NT2/D1 (cell line): Measurements from ENCODE around the gene VRK1.

ENCODE experiments used
- DNase-seq: peaks from one replicate; pipeline ENCODE4 v3.0.0-alpha.2; 2011; ENCODE audit warnings: low read depth, low spot score
- H3K27me3 ChIP-seq: 2 replicates; pipeline ENCODE4 v1.6.0; 2011; ENCODE audit warnings: mild to moderate bottlenecking; ENCODE audit not compliant: insufficient read length, insufficient read depth
- H3K36me3 ChIP-seq: 2 replicates; pipeline ENCODE4 v1.6.1; 2011; ENCODE audit warnings: mild to moderate bottlenecking, low read length, mixed read lengths; ENCODE audit not compliant: insufficient read depth, insufficient read length
- H3K4me1 ChIP-seq: 2 replicates; pipeline ENCODE4 v1.5.1; 2011; ENCODE audit not compliant: insufficient read depth, insufficient read length
- H3K4me3 ChIP-seq: 2 replicates; pipeline ENCODE4 v1.5.1; 2011; ENCODE audit warnings: low read depth; ENCODE audit not compliant: insufficient read length
- H3K9ac ChIP-seq: 2 replicates; pipeline ENCODE4 v1.6.0; 2011; ENCODE audit warnings: low read depth; ENCODE audit not compliant: insufficient read length
- H3K9me3 ChIP-seq: 2 replicates; pipeline ENCODE4 v1.5.1; 2011; ENCODE audit warnings: mild to moderate bottlenecking, low read length; ENCODE audit not compliant: insufficient read depth
- SUZ12 ChIP-seq: IDR thresholded peaks from 2 replicates; pipeline ENCODE4 v1.6.1; 2011; ENCODE audit not compliant: insufficient read length, insufficient read depth; ENCODE audit errors: extremely low read depth
- YY1 ChIP-seq: IDR thresholded peaks from 2 replicates; pipeline ENCODE4 v1.6.1; 2011; ENCODE audit not compliant: insufficient read length, insufficient read depth
- ZNF274 ChIP-seq: IDR thresholded peaks from 2 replicates; pipeline ENCODE4 v1.6.1; 2011; ENCODE audit warnings: mild to moderate bottlenecking, low read depth, low read length

The VRK1 gene

GRCh38 chr14:96929950-96930349, 132.8 kb downstream of the VRK1 start:
- Histone ChIP-seq H3K36me3 (no peaks in the 10 kb centered on the region), H3K9ac (no peak overlapping the region), H3K4me3 (no peak overlapping the region), H3K4me1 (no peaks in the 10 kb centered on the region), H3K9me3 (no peaks in the 10 kb centered on the region), H3K27me3 (no peaks in the 10 kb centered on the region)
- TF ChIP-seq ZNF274 (no peak), SUZ12 (no peak), YY1 (no peak)
- DNase-seq = no peak

- no peak for TF ChIP-seq SUZ12
- TF ChIP-seq YY1 = no peak
- no peak for TF ChIP-seq ZNF274
- no peak overlapping the region for H3K4me3 ChIP-seq
- DNase-seq = no peak
- H3K9ac ChIP-seq = no peak overlapping the region
- no peaks in the 10 kb centered on the region for H3K9me3 ChIP-seq
- H3K4me1 ChIP-seq = no peaks in the 10 kb centered on the region
- H3K27me3 ChIP-seq = no peaks in the 10 kb centered on the region
- no peaks in the 10 kb centered on the region for H3K36me3 ChIP-seq
Measured at GRCh38 chr14:96930526-96930925, 133.3 kb downstream of the VRK1 start.
